Ishikawa (cell line): ENCODE measurements around the gene TOMM20.

Experiments
- CEBPB ChIP-seq: IDR thresholded peaks from 2 replicates; pipeline ENCODE4 v1.6.1; 2012
- CREB1 ChIP-seq: IDR thresholded peaks from 2 replicates; pipeline ENCODE4 v1.6.1; 2012; ENCODE audit warnings: low read depth
- EGR1 ChIP-seq: IDR thresholded peaks from 2 replicates; pipeline ENCODE4 v1.6.1; 2012
- EP300 ChIP-seq: IDR thresholded peaks from 2 replicates; pipeline ENCODE4 v1.6.1; 2012; ENCODE audit warnings: borderline replicate concordance
- FOXM1 ChIP-seq: IDR thresholded peaks from 2 replicates; pipeline ENCODE4 v1.6.1; 2012; ENCODE audit warnings: low read depth, borderline replicate concordance
- MAX ChIP-seq: IDR thresholded peaks from 2 replicates; pipeline ENCODE4 v1.6.1; 2012
- NFIC ChIP-seq: IDR thresholded peaks from 2 replicates; pipeline ENCODE4 v1.6.1; 2012
- RAD21 ChIP-seq: IDR thresholded peaks from 2 replicates; pipeline ENCODE4 v1.6.1; 2012; ENCODE audit warnings: low read depth
- TAF1 ChIP-seq: IDR thresholded peaks from 2 replicates; pipeline ENCODE4 v1.6.1; 2012; ENCODE audit warnings: low read depth, mild to moderate bottlenecking
- TCF12 ChIP-seq: IDR thresholded peaks from 2 replicates; pipeline ENCODE4 v1.6.1; 2012; ENCODE audit warnings: low read depth
- TEAD4 ChIP-seq: IDR thresholded peaks from 2 replicates; pipeline ENCODE4 v1.6.1; 2012
- YY1 ChIP-seq: IDR thresholded peaks from 2 replicates; pipeline ENCODE4 v1.6.1; 2012; ENCODE audit warnings: low read depth
- ZBTB7A ChIP-seq: IDR thresholded peaks from 2 replicates; pipeline ENCODE4 v1.6.1; 2012; ENCODE audit warnings: low read depth
- TF ChIP-seq, protein P1 (sequence below): IDR thresholded peaks from 2 replicates; pipeline ENCODE4 v1.6.1; 2012; ENCODE audit warnings: low read depth, mild to moderate bottlenecking
- TF ChIP-seq, protein P2 (sequence below): IDR thresholded peaks from 2 replicates; pipeline ENCODE4 v1.6.1; 2012

The TOMM20 gene

GRCh38 chr1:235168375-235168774, 39.7 kb upstream of the TOMM20 start:
- TF ChIP-seq TAF1 (no peak), TCF12 (no peak)

DNA sequence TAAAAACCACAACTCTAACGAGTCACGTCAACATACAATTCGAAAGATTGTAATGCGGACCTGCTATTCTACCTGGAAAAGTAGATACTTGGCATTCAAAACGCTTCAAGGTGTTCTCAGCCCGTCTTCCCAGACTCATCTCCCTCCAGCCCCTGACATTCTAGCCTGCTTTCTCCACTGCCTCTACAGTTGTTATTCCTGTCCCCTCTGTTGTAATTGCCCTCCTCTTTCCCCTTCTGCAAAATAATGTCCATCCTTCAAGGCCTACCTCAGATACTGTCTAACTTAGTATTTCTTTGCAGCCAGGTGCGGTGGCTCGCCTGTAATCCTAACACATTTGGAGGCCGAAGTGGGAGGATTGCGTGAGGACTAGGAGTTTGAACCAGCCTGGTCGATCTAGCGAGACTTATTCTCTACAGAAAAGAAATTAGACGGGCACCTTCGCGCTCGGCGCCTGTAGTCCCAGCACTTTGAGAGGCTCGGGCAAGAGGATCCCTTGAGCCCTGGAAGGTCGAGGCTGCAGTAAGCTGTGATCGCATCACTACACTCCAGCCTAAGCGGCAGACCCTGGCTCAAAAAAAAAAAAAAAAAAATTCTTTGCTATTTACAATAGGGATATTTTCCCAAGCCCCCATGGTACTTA, 33.2 kb upstream of the TOMM20 start:
- TF ChIP-seq CREB1 (no peak), TEAD4 (no peak), ZBTB7A (no peak), MAX (no peak), TCF12 (no peak), FOXM1 (no peak), TAF1 (no peak), EP300 (no peak)
- TF ChIP-seq, protein P1, sequence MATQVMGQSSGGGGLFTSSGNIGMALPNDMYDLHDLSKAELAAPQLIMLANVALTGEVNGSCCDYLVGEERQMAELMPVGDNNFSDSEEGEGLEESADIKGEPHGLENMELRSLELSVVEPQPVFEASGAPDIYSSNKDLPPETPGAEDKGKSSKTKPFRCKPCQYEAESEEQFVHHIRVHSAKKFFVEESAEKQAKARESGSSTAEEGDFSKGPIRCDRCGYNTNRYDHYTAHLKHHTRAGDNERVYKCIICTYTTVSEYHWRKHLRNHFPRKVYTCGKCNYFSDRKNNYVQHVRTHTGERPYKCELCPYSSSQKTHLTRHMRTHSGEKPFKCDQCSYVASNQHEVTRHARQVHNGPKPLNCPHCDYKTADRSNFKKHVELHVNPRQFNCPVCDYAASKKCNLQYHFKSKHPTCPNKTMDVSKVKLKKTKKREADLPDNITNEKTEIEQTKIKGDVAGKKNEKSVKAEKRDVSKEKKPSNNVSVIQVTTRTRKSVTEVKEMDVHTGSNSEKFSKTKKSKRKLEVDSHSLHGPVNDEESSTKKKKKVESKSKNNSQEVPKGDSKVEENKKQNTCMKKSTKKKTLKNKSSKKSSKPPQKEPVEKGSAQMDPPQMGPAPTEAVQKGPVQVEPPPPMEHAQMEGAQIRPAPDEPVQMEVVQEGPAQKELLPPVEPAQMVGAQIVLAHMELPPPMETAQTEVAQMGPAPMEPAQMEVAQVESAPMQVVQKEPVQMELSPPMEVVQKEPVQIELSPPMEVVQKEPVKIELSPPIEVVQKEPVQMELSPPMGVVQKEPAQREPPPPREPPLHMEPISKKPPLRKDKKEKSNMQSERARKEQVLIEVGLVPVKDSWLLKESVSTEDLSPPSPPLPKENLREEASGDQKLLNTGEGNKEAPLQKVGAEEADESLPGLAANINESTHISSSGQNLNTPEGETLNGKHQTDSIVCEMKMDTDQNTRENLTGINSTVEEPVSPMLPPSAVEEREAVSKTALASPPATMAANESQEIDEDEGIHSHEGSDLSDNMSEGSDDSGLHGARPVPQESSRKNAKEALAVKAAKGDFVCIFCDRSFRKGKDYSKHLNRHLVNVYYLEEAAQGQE, result no peak

DNA sequence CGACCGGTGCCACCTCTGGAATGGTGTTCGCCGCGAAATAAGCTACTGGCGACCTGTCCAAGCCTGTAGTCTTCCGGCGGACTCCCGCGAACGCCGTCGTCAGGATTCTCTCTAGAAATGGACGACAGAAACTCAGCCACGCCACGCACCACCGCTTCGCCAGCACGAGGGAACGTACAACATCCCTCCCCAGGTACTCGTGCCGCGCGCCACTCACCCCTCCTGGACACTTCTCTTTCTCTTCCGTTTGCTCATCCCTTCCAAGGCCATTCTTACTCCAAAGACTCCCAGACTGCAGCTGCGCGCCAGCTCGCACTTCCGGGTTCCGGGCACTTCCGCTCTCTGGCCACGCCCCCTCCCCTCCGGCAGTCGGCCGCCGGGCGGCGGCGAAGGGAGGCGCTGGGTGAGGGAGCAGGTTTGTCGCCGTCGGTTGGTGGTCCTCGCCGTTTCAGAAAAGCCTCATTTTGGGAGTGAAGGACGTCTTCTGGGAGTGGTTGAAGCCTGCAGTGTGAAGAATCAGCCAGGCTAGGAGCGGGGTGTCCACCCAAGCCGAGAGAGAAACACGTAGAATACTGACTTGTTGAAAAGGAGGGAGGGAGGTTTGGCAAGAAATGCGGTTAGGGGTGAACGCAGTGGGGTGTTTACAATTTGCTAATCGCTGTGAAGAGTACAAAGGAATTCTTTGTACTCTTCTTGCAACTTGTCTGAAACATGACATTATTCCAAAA, 32.5 kb upstream of the TOMM20 start, which contains the start of gene RBM34:
RBM34 (minus strand) TSS at position 294 of the 728 bp plus-strand sequence; CDS start at position 270, 24 bp downstream.
- TF ChIP-seq FOXM1 (no peak), EGR1 (no peak), CEBPB (no peak), YY1 (peak; percentile 72), RAD21 (no peak), MAX (peak; percentile 83), TAF1 (peak; percentile 98), EP300 (no peak), CREB1 (no peak), TCF12 (0 out of 2 replicates have a peak, but pooled peaks have one; percentile 51)

DNA sequence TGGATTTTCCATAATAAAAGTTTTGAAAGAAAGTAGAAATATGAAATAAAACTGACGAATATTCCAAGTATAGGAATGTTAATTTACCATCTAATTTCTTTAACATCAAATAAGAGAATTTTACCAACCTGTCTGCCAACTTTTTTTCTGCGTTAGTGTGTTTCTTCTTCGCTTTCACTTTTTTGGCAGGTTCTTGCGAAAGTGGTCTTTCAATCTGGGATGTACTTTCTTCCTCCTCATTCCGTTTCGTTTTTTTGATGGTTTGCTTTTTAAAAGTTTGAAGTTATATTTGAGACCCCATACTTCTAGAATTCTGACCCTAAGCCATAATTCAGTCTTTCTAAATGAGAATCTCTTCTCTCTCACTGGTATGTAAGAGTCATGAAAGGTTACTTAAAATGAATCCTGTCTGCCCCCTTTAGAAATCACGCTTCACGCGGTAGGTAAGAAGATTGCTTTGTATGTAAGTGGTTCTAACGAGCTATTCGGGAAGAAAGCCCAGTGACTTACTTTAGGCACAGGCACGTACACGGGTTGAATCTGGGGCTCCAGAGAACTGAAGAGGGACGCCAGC, 31.8 kb upstream of the TOMM20 start:
- TF ChIP-seq EGR1 (no peak), MAX (no peak), CEBPB (no peak), NFIC (no peak), CREB1 (no peak), TCF12 (no peak)

DNA sequence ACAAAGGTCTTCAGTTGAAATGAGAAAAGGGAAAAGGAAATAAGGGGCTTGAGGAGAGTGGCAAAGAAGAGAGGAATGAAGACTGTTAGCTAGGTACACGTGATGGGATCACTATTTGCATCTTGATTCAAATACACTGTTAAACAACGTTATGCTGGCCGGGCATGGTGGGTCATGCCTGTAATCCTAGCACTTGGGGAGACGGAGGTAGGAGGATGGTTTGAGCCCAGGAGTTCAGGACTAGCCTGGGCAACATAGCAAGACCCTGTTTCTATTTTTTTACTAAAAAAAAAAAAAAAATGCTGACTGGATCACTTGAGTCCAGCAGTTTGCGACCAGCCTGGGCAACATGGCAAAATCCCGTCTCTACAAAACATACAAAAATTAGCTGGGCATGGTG, 30.0 kb upstream of the TOMM20 start:
- TF ChIP-seq EP300 (no peak), TAF1 (no peak), FOXM1 (no peak), MAX (no peak), YY1 (no peak)
- TF ChIP-seq, protein P2, sequence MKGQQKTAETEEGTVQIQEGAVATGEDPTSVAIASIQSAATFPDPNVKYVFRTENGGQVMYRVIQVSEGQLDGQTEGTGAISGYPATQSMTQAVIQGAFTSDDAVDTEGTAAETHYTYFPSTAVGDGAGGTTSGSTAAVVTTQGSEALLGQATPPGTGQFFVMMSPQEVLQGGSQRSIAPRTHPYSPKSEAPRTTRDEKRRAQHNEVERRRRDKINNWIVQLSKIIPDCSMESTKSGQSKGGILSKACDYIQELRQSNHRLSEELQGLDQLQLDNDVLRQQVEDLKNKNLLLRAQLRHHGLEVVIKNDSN, result no peak

GRCh38 chr1:235157150-235157549, 28.5 kb upstream of the TOMM20 start:
- no peak for TF ChIP-seq CEBPB
- TF ChIP-seq TCF12, result no peak
- TF ChIP-seq YY1, result no peak

DNA sequence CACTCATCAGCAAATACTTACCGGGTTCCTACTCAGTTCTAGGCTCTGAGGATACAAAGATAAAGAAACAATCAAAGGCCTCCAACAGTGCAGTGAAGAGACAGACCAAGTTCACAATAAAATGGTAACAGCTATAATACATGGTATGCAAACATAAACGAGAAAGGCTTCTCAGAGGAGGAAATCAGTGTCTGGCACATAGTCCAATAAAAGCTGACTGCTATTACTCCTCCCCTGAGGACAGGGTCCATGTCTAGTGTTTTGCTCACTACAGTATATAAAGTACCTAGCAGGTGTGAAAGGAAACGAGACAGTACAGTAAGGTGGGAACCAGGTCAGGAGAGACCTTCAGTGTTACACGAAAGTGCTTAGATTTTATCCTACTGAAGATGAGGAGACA, 28.1 kb upstream of the TOMM20 start:
- TF ChIP-seq CREB1 (no peak), MAX (no peak), YY1 (no peak), TCF12 (no peak), EP300 (no peak), ZBTB7A (no peak), NFIC (no peak)
- TF ChIP-seq, protein P1, result no peak
